Measurements from ENCODE around the gene PRKG1.

Gene PRKG1

GRCh38 chr10:51766423-51767102 is 692.3 kb downstream of the PRKG1 start:
- DNase-seq (ENCODE audit: low read depth) = no peak

GRCh38 chr10:51767103-51767763 is 692.9 kb downstream of the PRKG1 start:
- no peak for DNase-seq (ENCODE audit: low read depth)

DNA sequence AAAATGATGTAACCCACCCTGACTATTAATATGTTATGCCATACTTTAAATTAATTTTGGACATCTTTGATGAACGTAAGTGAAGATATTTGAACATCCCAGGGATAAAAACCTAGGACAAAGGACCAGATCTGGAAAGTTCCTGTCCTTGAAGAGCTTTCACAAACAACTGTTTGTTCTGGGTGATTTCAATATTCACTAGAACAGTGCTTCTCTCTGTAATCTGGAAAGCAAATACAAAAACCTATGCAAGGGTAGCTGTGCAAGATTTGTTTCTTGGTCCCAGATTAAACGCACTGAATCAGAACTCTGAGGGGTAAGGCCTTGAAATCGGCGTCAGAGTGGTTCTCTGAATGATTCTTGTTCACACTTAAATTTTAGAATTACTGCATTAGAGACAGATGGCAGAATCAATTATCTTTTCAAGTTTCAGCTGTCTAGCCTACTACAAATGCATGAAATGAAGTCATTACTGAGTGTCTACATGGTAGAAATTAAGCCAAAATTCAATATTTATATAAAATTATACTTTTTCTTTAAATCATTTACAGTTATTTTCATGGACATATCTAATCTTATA is 694.7 kb downstream of the PRKG1 start:
- no peak for DNase-seq (ENCODE audit: low read depth)

DNA sequence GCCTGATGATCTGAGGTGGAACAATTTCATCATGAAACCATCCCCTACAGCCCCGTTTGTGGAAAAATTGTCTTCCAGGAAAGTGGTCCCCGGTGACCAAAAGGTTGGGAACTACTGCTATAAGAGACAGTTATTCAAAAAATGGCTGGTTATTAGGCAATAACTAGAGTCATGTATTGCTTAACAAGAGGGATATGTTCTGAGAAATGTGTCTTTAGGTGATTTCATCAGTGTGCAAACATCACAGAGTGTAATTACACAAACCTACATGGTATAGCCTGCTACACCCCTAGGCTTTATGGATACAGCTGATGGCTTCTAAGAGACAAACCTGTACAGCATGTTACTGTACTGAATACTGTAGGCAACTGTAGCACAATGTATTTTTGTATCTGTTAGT is 696.4 kb downstream of the PRKG1 start:
- DNase-seq (ENCODE audit: low read depth) = no peak

GRCh38 chr10:51772387-51772786 is 698.1 kb downstream of the PRKG1 start:
- DNase-seq (ENCODE audit: low read depth) = no peak

GRCh38 chr10:51773681-51774080 is 699.4 kb downstream of the PRKG1 start:
- DNase-seq (ENCODE audit: low read depth) = no peak

DNA sequence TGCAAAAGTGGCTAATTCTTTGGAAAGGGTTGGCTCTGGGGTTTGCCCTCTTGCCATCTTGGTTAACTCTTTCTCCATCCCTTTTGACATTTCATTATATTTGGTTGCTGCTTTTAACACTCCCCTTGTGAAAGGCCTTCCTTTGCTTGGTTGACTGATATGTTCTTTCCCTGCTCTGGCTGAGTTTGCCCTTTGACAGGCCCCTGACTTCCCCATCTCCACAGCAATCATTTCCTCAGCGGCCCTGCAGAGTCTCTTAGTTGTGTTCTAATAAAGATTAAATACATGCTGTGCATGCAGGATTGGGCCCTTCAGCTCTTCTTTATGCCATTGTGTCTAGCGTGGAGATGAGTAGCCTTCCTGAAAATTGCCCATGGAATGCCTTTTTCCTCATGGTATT is 709.7 kb downstream of the PRKG1 start:
- no peak for DNase-seq (ENCODE audit: low read depth)

GRCh38 chr10:51786016-51786683 is 711.9 kb downstream of the PRKG1 start:
- no peak for DNase-seq (ENCODE audit: low read depth)

DNA sequence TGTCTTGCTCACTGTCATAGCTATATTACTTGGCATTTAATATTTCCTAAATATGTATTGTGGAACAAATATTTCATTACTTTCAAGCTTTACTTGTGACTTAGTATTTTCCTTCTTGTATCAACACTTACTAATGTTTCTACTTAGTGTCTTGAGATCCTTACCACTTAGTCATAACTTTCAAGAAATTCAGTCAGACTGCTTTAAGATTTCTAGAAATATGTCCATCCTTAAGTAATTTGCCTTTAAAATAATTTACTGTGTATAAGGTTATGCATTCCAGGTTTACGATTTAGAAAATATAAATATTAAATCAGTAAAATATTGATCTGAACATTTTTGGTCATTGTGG is 712.4 kb downstream of the PRKG1 start:
- DNase-seq (ENCODE audit: low read depth) = no peak

- DNase-seq (ENCODE audit: low read depth) = no peak
Observed at GRCh38 chr10:51788273-51788672, 714.0 kb downstream of the PRKG1 start.

GRCh38 chr10:51789118-51789517 is 714.8 kb downstream of the PRKG1 start:
- no peak for DNase-seq (ENCODE audit: low read depth)

DNA sequence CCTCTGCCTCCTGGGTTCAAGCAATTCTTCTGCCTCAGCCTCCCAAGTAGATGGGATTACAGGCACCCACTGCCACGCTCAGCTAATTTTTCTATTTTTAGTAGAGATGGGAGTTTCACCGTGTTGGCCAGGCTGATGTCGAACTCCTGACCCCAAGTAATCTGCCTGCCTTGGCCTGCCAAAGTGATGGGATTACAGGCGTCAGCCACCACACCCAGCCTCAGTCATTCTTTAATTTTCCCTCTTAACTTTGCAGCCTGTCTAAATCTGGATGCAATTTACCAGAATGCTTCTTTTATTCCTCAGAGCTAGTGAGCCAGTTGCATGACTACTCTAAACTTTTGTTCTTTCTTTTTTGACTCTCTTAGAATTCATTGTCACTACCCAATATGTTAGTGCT is 715.6 kb downstream of the PRKG1 start:
- no peak for DNase-seq (ENCODE audit: low read depth)

DNA sequence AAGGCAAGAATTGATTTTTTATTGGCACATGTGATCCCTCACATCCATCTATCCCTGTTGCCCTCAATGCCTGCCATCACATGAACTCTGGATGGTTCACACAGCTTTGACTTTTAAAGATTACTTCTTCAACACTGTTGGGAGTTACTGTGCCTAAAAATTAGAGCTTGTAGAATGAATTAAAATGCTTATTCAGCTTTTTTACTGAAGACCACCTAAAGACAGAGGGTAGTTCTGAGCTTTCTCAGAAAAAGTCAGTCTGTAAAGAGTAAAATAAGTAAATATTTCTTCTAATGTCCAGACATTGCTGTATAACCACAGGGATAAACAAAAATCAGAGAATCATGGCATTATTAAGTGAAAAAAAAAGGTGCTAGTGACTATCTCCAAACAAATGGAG is 718.4 kb downstream of the PRKG1 start:
- no peak for DNase-seq (ENCODE audit: low read depth)

GRCh38 chr10:51800121-51800520 is 725.8 kb downstream of the PRKG1 start:
- no peak for DNase-seq (ENCODE audit: low read depth)

- DNase-seq (ENCODE audit: low read depth) = no peak
Observed at GRCh38 chr10:51800725-51801424, 726.6 kb downstream of the PRKG1 start.

DNA sequence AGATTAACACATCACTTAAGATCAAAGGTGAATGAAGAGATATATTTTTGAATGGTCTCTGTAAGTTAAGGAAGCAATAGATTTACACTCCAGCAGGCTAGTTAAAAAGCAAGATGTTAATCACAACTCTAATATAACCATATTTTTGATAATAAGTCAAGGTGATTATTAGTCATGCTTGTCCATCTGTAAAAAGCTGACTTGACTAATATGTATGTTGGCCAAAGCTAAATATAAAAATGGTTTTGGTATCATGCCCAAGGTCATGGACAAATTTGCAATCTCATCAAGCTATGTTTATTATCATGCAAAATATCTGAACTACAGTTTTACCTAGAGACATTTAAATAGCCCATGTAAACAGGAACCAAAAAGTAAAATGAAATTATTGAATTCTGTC is 727.7 kb downstream of the PRKG1 start:
- no peak for DNase-seq (ENCODE audit: low read depth)

GRCh38 chr10:51804866-51805265 is 730.6 kb downstream of the PRKG1 start:
- no peak for DNase-seq (ENCODE audit: low read depth)

GRCh38 chr10:51806079-51806835 is 732.0 kb downstream of the PRKG1 start:
- no peak for DNase-seq (ENCODE audit: low read depth)

- DNase-seq (ENCODE audit: low read depth) = no peak
Observed at GRCh38 chr10:51808187-51808586, 733.9 kb downstream of the PRKG1 start.

DNA sequence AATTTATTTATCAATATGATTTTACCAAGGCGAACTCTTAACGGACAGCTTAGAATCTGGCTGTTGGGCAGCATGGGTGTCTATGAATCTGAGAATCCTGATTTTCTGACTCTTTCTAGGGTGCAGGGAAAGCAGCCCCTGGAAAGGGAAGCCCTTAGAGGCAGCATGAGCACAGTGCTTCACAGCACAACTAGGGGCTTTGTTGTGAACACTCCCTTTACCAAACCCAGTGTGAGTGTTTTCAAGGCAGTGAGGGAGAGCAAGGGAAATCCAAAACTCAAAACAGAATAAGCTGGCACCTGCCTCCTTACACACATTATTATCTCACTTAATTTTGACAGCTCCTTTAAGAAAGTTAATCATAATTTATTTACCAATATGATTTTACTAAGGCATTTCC is 741.4 kb downstream of the PRKG1 start:
- no peak for DNase-seq (ENCODE audit: low read depth)

GRCh38 chr10:51821045-51821444 is 746.8 kb downstream of the PRKG1 start:
- no peak for DNase-seq (ENCODE audit: low read depth)

GRCh38 chr10:51821745-51822144 is 747.5 kb downstream of the PRKG1 start:
- no peak for DNase-seq (ENCODE audit: low read depth)
